ENCODE data around the gene PLD6.

The PLD6 gene

DNA sequence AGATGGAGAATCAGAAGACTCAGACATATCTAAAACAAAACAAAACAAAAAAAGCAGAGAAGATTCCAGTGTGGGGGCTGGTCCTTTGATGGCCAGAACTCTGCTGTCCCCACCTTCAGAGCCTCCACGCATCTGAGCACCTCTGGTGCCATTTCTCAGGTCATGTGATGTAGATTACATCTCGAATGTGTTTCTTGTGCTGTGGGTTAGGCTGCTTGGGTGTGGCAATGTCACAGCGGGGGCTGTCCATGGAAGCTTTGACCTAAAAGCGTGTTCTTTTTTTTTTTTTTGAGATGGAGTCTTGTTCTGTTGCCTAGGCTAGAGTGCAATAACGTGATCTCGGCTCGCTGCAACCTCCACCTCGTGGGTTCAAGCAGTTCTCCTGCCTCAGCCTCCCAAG lies 51.2 kb downstream of the PLD6 start:
- no peak for DNase-seq (ENCODE audit: low read depth)

DNA sequence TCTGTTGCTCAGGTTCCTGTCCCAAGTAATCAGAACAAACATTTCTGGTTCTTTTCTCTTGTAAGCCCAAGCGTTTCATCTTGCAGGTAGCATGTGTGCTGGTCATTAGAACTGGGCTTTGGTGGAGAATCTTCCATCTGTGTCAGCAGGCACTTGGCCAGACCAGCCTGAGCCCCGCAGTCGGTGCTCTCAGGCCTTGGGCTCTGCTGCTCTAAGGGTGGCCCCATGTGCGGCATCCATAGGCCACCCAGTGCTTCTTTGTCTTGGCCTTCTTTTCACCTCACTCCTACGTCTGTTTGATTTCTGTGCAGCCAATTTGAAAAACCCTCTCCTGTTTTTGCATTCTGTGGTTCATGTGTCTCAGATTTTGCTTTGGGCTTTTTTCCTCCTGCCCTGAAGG lies 51.6 kb downstream of the PLD6 start:
- no peak for DNase-seq (ENCODE audit: low read depth)

DNA sequence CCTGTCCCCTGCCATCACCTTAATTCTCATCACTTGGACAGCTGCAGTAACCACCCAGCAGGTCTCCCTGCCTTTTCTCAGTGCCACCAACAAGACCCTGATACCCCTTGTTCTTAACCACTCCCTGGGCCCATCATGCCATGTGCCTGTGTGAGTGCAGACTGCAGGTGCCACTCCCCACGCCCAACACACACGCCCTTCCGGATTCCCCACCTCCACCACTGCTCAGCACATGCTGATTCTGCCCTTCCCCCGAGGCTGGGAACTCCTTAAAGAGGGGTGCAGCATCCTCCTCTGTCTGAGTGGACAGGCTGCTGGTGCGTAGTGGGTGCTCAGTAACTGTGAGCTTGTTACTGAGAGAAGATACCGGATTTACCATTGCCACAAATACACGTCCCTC lies 52.4 kb downstream of the PLD6 start:
- DNase-seq (ENCODE audit: low read depth): no peak

DNA sequence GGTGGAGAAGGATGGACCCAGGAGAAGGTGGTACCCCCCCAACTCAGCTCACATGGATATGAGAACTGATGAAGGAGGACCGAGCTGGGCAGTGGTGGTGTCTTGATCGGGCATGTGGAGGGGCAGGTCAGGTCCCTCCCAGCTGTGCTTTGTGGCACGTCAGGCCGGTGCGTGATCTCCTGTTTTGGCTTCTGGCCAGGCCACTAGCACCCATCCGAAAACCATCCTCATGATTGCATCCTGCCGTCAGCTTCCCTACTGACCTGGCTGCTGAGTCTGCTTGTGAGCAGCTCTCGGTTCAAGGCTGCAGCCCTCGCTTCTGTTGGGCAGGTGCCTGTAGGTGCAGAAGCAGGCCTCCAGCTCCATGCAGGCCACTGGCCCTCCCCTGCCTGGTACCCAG lies 53.1 kb downstream of the PLD6 start:
- DNase-seq (ENCODE audit: low read depth): no peak

DNA sequence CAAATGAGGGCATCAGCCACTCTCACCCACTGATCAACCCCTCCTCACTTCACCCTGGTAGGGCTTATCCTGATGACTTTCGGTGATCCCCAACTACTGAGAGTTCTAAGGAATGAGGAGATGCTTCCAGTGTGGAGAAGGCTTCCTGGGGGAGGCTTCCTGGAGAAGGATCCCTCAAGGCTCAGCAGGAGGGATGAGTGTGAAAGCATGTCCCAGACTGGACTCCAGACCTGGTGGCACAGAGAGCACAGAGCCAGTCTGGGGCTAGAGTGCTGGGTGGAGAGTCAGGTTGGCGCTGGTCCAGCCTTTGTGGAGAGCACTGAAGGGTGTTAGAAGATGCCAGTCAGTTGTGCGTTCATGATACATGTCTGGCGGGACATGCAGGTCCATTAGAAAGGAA lies 53.7 kb downstream of the PLD6 start:
- no peak for DNase-seq (ENCODE audit: low read depth)

DNA sequence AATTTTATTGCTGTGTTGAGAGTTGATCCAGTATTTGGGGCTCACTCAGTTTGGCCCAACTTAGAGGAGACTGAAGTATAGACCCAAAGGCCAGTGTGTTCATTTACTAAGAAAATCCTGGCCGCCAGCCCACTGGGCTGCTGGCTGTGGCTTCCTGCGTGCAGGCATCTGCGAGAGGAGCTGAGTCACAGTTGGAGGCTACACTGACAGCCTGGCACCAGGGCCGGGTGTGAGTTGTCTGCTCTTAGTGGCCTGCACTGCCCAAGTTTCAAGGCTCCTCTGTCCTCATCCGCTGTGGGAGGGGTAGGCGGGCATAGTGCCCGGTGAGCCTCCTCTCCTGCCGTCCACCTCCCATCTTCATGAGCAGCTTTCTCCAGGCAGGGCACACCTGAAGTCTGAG lies 54.2 kb downstream of the PLD6 start:
- DNase-seq (ENCODE audit: low read depth): peak; percentile 86

GRCh38 chr17:17151541-17151940 lies 54.6 kb downstream of the PLD6 start:
- no peak for DNase-seq (ENCODE audit: low read depth)

GRCh38 chr17:17151055-17151454 lies 55.1 kb downstream of the PLD6 start:
- peak; percentile 79 for DNase-seq (ENCODE audit: low read depth)
